HepG2 (cell line): ENCODE data around the gene ACSF3. TPM values are rescaled to one million over a fixed set of nuclear protein-coding genes. Genes with fewer than 3 reads are reported as not detected.
A peak's percentile ranks its signal among the peaks of the same experiment; 100 is the strongest.

Experiments used
- ATF7 ChIP-seq, 2 experiments: fragments of 450-650 bp in 1 of 2; sonication (generic) in 1 of 2; formaldehyde crosslinking in 1 of 2; IDR thresholded peaks; 2 replicates each; pipeline versions ENCODE4 v1.4.0 to v1.6.1; 2016 to 2020; ENCODE audit warnings: antibody characterized with exemption in 1 of 2, mild to moderate bottlenecking in 1 of 2, missing genetic modification reagents in 1 of 2
- DMAP1 ChIP-seq: IDR thresholded peaks from 2 replicates; pipeline ENCODE4 v1.6.1; 2016
- FOXP4 ChIP-seq: sonication (generic); formaldehyde crosslinking; IDR thresholded peaks from 2 replicates; pipeline ENCODE4 v1.4.0; 2020; ENCODE audit warnings: missing genetic modification reagents
- HIVEP1 ChIP-seq: sonication (generic); formaldehyde crosslinking; IDR thresholded peaks from 2 replicates; pipeline ENCODE4 v1.4.0; 2020; ENCODE audit warnings: mild to moderate bottlenecking, missing genetic modification reagents
- KAT8 ChIP-seq: IDR thresholded peaks from 2 replicates; pipeline ENCODE4 v1.6.1; 2016; ENCODE audit warnings: missing genetic modification reagents, missing compliant biosample characterization
- MNT ChIP-seq: fragments of 450-650 bp; IDR thresholded peaks from 2 replicates; pipeline ENCODE4 v1.6.1; 2016
- POLR2A ChIP-seq, 2 experiments: IDR thresholded peaks; 2 replicates each; pipeline ENCODE4 v1.6.1; 2011; ENCODE audit warnings: low read depth in 2 of 2, low read length in 2 of 2, mild to moderate bottlenecking in 1 of 2, moderate library complexity in 1 of 2; ENCODE audit not compliant: insufficient read depth in 1 of 2
- PRPF4 ChIP-seq: fragments of 200-400 bp; formaldehyde crosslinking; IDR thresholded peaks from 2 replicates; pipeline ENCODE4 v1.6.1; 2016; ENCODE audit warnings: low read length, low read depth; ENCODE audit not compliant: poor library complexity, severe bottlenecking
- RARA ChIP-seq: IDR thresholded peaks from 2 replicates; pipeline ENCODE4 v1.6.1; 2016; ENCODE audit warnings: missing genetic modification reagents, missing compliant biosample characterization
- SMC3 ChIP-seq: IDR thresholded peaks from 2 replicates; pipeline ENCODE4 v1.6.1; 2011; ENCODE audit warnings: low read length, improper control_type of control experiment
- ZMYM3 ChIP-seq: sonication (generic); formaldehyde crosslinking; IDR thresholded peaks from 2 replicates; pipeline ENCODE4 v1.5.1; 2020; ENCODE audit warnings: mild to moderate bottlenecking, missing genetic modification reagents
- ZNF20 ChIP-seq: sonication (generic); formaldehyde crosslinking; IDR thresholded peaks from 2 replicates; pipeline ENCODE4 v1.4.0; 2020; ENCODE audit warnings: mild to moderate bottlenecking, moderate library complexity, missing genetic modification reagents
- ZNF331 ChIP-seq: sonication (generic); formaldehyde crosslinking; IDR thresholded peaks from 2 replicates; pipeline ENCODE4 v1.4.0; 2020; ENCODE audit warnings: missing genetic modification reagents
- ZNF7 ChIP-seq: IDR thresholded peaks from 2 replicates; pipeline ENCODE4 v1.6.1; 2016; ENCODE audit warnings: missing biosample characterization, missing genetic modification reagents
- ZNF790 ChIP-seq: sonication (generic); formaldehyde crosslinking; IDR thresholded peaks from 2 replicates; pipeline ENCODE4 v1.8.0; 2022; ENCODE audit warnings: missing genetic modification reagents, mild to moderate bottlenecking, borderline replicate concordance
- polyA plus RNA-seq, 8 experiments: library from polyadenylated mRNA; depleted of rRNA in 3 of 8; stranded (reverse) in 7 of 8; unstranded in 1 of 8; fragments of >200 nt; fragmentation: Illumina TruSeq in 4 of 8; extraction: Trizol in 4 of 8; gene quantifications; 2 replicates each; pipeline versions ENCODE4 v1.2.1 to v1.2.3, GENCODE V29; 2011 to 2016; ENCODE audit warnings: low read depth in 4 of 8, missing spikeins in 1 of 8, mixed read lengths in 1 of 8; ENCODE audit not compliant: insufficient read depth in 1 of 8
- total RNA-seq, 5 experiments: library from RNA; depleted of rRNA; stranded (reverse); fragments of >200 nt; fragmentation: Illumina TruSeq; extraction: Trizol; gene quantifications; 2 replicates each; pipeline ENCODE4 v1.2.3, GENCODE V29; 2016; ENCODE audit warnings: low read depth in 1 of 5
- TF ChIP-seq, protein P1 (sequence below): sonication (generic); formaldehyde crosslinking; IDR thresholded peaks from 2 replicates; pipeline ENCODE4 v1.4.0; 2020; ENCODE audit warnings: mild to moderate bottlenecking, missing genetic modification reagents
- TF ChIP-seq, protein P2 (sequence below): sonication (generic); formaldehyde crosslinking; IDR thresholded peaks from 2 replicates; pipeline ENCODE4 v1.9.0; 2022; ENCODE audit warnings: missing genetic modification reagents, mild to moderate bottlenecking, borderline replicate concordance

Gene ACSF3
- total and polyA plus RNA-seq, 2 of the 13 experiments (the other 11 are each of a cell fraction or from before 2014, with no cell fraction given) = 14.9 to 30.6 TPM

DNA sequence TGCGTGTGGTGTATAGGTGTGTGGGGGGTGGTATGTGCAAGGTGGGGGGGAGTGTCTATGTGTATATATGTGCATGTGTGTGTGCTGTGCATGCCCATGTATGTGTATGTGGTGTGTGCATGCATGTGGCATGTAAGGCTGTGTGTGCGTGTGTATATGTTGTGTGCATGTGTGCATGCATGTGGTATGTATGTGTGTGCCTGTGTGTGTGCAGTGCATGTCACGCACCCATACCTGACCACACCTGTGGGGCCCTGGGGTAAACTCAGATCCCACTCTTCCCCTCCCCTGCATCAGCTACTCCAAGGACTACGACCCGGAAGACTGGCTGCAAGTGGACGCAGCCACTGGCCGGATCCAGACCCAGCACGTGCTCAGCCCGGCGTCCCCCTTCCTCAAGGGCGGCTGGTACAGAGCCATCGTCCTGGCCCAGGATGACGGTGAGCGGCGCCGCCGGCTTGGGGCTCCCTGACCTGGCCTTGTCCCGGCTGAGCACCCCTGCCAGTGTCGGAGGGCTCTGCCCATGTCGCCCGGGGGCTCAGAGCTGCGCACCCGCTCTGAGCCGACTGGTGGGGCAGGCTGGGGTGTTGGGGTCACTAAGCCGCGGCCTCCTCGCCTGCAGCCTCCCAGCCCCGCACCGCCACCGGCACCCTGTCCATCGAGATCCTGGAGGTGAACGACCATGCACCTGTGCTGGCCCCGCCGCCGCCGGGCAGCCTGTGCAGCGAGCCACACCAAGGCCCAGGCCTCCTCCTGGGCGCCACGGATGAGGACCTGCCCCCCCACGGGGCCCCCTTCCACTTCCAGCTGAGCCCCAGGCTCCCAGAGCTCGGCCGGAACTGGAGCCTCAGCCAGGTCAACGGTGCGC, 97.6 kb downstream of the ACSF3 start (continued):
- TF ChIP-seq, protein P1, sequence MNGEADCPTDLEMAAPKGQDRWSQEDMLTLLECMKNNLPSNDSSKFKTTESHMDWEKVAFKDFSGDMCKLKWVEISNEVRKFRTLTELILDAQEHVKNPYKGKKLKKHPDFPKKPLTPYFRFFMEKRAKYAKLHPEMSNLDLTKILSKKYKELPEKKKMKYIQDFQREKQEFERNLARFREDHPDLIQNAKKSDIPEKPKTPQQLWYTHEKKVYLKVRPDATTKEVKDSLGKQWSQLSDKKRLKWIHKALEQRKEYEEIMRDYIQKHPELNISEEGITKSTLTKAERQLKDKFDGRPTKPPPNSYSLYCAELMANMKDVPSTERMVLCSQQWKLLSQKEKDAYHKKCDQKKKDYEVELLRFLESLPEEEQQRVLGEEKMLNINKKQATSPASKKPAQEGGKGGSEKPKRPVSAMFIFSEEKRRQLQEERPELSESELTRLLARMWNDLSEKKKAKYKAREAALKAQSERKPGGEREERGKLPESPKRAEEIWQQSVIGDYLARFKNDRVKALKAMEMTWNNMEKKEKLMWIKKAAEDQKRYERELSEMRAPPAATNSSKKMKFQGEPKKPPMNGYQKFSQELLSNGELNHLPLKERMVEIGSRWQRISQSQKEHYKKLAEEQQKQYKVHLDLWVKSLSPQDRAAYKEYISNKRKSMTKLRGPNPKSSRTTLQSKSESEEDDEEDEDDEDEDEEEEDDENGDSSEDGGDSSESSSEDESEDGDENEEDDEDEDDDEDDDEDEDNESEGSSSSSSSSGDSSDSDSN (CRISPR knock-in tag) = peak; percentile 82
- no peak for TF ChIP-seq KAT8 (CRISPR knock-in tag)
- no peak for TF ChIP-seq FOXP4 (CRISPR knock-in tag)
- TF ChIP-seq PRPF4 = no peak
- 0 out of 2 replicates have a peak, but pooled peaks have one; percentile 47 for TF ChIP-seq ZNF790 (CRISPR knock-in tag)
- TF ChIP-seq HIVEP1 = peak; percentile 83; the same call in 1 of the 2 replicates
- no peak for TF ChIP-seq RARA
- peak in 1 of 2 experiments; percentile 68; a peak in 2 of 4 replicates for TF ChIP-seq POLR2A (IDR thresholded peaks at IDR 0.05; ENCODE audit: insufficient read depth in 1 of 2, low read depth in 2 of 2, low read length in 2 of 2)
- TF ChIP-seq ATF7 (IDR thresholded peaks at IDR 0.05) = no peak
- TF ChIP-seq ATF7 (CRISPR knock-in tag; IDR thresholded peaks at IDR 0.05) = no peak
- TF ChIP-seq MNT = peak; percentile 81
- TF ChIP-seq, protein P2, sequence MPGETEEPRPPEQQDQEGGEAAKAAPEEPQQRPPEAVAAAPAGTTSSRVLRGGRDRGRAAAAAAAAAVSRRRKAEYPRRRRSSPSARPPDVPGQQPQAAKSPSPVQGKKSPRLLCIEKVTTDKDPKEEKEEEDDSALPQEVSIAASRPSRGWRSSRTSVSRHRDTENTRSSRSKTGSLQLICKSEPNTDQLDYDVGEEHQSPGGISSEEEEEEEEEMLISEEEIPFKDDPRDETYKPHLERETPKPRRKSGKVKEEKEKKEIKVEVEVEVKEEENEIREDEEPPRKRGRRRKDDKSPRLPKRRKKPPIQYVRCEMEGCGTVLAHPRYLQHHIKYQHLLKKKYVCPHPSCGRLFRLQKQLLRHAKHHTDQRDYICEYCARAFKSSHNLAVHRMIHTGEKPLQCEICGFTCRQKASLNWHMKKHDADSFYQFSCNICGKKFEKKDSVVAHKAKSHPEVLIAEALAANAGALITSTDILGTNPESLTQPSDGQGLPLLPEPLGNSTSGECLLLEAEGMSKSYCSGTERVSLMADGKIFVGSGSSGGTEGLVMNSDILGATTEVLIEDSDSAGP (CRISPR knock-in tag) = 0 out of 2 replicates have a peak, but pooled peaks have one; percentile 45
- TF ChIP-seq DMAP1 (CRISPR knock-in tag) = no peak; the same call in 1 of the 2 replicates
- no peak for TF ChIP-seq ZNF20 (CRISPR knock-in tag)
- TF ChIP-seq ZMYM3 (CRISPR knock-in tag) = peak; percentile 64; the same call in 1 of the 2 replicates
- TF ChIP-seq ZNF7 = no peak
- TF ChIP-seq ZNF331 = peak; percentile 47
- no peak for TF ChIP-seq SMC3
